ENCODE results near the gene EFCAB11. TPM values are rescaled to one million over a fixed set of nuclear protein-coding genes. Genes with fewer than 3 reads are reported as not detected.

EFCAB11 gene
- total and polyA plus RNA-seq, 9 of the 15 experiments (the other 6 are each of a cell fraction or from before 2014, with no cell fraction given), result 13.4 to 37.9 (median 17.4) TPM

DNA sequence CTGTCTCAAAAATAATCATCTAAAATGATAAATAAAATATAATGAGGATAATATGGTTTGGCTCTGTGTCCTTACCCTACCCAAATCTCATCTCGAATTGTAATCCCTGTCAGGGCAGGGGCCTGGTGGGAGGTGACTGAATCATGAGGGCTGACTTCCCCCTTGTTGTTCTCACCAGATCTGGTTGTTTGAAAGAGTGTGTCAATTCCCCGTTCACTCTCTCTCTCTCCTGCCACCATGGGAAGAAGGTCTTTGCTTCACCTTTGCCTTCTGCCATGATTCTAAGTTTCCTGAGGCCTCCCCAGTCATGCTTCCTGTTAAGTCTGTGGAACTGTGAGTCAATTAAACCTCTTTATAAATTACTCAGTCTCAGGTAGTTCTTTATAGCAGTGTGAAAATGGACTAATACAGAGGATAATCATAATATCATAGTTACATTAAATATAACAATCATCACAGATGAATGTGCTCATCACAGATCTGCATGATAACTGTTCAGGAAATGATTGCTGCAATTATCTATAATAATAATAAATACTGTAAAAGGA lies 12.6 kb downstream of the EFCAB11 start (continued):
- TF ChIP-seq, protein P1, sequence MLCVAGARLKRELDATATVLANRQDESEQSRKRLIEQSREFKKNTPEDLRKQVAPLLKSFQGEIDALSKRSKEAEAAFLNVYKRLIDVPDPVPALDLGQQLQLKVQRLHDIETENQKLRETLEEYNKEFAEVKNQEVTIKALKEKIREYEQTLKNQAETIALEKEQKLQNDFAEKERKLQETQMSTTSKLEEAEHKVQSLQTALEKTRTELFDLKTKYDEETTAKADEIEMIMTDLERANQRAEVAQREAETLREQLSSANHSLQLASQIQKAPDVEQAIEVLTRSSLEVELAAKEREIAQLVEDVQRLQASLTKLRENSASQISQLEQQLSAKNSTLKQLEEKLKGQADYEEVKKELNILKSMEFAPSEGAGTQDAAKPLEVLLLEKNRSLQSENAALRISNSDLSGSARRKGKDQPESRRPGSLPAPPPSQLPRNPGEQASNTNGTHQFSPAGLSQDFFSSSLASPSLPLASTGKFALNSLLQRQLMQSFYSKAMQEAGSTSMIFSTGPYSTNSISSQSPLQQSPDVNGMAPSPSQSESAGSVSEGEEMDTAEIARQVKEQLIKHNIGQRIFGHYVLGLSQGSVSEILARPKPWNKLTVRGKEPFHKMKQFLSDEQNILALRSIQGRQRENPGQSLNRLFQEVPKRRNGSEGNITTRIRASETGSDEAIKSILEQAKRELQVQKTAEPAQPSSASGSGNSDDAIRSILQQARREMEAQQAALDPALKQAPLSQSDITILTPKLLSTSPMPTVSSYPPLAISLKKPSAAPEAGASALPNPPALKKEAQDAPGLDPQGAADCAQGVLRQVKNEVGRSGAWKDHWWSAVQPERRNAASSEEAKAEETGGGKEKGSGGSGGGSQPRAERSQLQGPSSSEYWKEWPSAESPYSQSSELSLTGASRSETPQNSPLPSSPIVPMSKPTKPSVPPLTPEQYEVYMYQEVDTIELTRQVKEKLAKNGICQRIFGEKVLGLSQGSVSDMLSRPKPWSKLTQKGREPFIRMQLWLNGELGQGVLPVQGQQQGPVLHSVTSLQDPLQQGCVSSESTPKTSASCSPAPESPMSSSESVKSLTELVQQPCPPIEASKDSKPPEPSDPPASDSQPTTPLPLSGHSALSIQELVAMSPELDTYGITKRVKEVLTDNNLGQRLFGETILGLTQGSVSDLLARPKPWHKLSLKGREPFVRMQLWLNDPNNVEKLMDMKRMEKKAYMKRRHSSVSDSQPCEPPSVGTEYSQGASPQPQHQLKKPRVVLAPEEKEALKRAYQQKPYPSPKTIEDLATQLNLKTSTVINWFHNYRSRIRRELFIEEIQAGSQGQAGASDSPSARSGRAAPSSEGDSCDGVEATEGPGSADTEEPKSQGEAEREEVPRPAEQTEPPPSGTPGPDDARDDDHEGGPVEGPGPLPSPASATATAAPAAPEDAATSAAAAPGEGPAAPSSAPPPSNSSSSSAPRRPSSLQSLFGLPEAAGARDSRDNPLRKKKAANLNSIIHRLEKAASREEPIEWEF (CRISPR knock-in tag; IDR thresholded peaks at IDR 0.05), result no peak
- TF ChIP-seq SMARCE1 (IDR thresholded peaks at IDR 0.05) (no peak), SIRT6 (IDR thresholded peaks at IDR 0.05; ENCODE audit: low read depth, low read length) (no peak), GABPA (tag; conservative IDR thresholded peaks at IDR 0.05; ENCODE audit: low read depth) (no peak), ZNF584 (CRISPR knock-in tag; IDR thresholded peaks at IDR 0.05; ENCODE audit: low read depth) (no peak), ELF1 (tag; IDR thresholded peaks at IDR 0.05) (no peak), LEF1 (IDR thresholded peaks at IDR 0.05) (no peak), ILK (tag; IDR thresholded peaks at IDR 0.05; ENCODE audit: borderline replicate concordance, low read depth) (no peak)
- TF ChIP-seq, protein P2, sequence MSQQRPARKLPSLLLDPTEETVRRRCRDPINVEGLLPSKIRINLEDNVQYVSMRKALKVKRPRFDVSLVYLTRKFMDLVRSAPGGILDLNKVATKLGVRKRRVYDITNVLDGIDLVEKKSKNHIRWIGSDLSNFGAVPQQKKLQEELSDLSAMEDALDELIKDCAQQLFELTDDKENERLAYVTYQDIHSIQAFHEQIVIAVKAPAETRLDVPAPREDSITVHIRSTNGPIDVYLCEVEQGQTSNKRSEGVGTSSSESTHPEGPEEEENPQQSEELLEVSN (IDR thresholded peaks at IDR 0.05; ENCODE audit: borderline replicate concordance in 1 of 2, extremely low read depth in 1 of 2, insufficient read depth in 1 of 2, insufficient read length in 1 of 2, low read depth in 1 of 2, low read length in 1 of 2, poor library complexity in 1 of 2, severe bottlenecking in 1 of 2), result no peak
- TF ChIP-seq, protein P3, sequence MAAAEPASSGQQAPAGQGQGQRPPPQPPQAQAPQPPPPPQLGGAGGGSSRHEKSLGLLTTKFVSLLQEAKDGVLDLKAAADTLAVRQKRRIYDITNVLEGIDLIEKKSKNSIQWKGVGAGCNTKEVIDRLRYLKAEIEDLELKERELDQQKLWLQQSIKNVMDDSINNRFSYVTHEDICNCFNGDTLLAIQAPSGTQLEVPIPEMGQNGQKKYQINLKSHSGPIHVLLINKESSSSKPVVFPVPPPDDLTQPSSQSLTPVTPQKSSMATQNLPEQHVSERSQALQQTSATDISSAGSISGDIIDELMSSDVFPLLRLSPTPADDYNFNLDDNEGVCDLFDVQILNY (CRISPR knock-in tag; IDR thresholded peaks at IDR 0.05), result no peak
- TF ChIP-seq, protein P4, sequence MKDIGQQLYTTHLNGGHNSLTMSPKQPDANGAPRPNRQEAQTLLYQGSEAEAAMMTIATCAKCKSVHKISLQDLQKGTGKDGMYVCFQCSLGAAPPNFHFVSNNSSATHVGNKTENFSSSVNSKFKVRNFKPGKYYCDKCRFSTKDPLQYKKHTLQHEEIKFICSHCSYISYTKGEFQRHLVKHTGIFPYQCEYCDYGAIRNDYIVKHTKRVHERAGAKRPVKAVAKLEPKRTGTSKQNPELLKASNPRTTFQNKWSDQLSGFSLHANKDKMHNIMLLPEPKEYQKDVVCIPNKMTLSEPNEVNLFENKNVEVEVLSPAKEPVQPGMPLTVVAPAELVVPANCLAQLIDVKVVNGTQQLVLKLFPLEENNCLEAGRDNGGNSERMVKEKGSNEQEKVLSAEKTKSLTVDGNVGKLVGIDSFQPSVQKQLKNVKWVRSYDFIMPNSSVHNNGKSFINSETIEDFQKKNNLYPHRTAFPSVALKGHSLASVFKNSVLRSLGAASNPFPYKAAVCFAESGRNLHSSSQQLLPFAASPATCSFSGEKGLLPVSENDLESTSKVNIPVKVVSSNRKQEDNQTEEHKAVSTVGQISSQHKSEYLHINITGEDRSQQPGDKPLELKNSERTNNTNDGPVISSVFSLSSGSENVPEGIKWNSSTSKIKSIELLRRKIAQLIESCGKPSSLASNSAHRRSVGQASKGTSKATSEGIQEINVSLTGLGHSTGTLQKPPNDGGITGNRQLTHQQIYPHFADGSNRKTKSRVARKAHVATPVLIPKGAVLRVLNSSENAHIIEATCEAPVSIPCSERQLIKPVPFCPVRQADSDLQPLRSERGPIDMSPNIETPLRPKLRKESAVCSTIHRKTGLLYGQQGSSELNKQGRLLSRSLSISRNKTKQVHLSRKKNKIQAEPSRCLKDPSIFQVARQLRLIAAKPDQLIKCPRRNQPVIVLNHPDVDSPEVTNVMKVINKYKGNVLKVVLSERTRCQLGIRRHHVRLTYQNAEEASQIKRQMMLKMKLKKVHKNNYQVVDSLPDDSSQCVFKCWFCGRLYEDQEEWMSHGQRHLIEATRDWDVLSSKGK (CRISPR knock-in tag; IDR thresholded peaks at IDR 0.05), result no peak
- TF ChIP-seq, protein P5, sequence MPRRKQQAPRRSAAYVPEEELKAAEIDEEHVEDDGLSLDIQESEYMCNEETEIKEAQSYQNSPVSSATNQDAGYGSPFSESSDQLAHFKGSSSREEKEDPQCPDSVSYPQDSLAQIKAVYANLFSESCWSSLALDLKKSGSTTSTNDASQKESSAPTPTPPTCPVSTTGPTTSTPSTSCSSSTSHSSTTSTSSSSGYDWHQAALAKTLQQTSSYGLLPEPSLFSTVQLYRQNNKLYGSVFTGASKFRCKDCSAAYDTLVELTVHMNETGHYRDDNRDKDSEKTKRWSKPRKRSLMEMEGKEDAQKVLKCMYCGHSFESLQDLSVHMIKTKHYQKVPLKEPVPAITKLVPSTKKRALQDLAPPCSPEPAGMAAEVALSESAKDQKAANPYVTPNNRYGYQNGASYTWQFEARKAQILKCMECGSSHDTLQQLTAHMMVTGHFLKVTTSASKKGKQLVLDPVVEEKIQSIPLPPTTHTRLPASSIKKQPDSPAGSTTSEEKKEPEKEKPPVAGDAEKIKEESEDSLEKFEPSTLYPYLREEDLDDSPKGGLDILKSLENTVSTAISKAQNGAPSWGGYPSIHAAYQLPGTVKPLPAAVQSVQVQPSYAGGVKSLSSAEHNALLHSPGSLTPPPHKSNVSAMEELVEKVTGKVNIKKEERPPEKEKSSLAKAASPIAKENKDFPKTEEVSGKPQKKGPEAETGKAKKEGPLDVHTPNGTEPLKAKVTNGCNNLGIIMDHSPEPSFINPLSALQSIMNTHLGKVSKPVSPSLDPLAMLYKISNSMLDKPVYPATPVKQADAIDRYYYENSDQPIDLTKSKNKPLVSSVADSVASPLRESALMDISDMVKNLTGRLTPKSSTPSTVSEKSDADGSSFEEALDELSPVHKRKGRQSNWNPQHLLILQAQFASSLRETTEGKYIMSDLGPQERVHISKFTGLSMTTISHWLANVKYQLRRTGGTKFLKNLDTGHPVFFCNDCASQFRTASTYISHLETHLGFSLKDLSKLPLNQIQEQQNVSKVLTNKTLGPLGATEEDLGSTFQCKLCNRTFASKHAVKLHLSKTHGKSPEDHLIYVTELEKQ (CRISPR knock-in tag; IDR thresholded peaks at IDR 0.05), result no peak
